ENCODE results near the gene CDK16. TPM values are rescaled to one million over a fixed set of nuclear protein-coding genes. Genes with fewer than 3 reads are reported as not detected.
"Not testable (repeated sequence)": the region's sequence is repeated elsewhere in the genome, so short reads cannot be mapped to it uniquely, and the experiment has no call there.

Gene CDK16
- total RNA-seq, 1 donor from 2014 or later = 174 TPM

DNA sequence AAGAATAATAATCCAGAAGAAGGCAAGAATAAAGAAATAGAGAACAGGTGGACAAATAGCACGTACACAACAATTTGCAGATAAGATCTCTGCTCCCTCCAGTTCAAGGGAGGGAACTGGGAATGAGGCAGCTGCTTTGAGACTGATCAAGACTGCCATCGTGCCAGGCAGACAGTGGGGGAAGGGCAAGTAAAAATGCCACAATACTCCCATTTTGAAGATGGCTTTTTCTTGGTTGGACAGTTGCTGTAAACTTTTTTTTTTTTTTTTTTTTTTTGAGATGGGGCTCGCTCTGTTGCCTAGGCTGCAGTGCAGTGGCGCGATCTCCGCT is 31.5 kb downstream of the CDK16 start:
- no peak for DNase-seq (ENCODE audit: low read depth)

DNA sequence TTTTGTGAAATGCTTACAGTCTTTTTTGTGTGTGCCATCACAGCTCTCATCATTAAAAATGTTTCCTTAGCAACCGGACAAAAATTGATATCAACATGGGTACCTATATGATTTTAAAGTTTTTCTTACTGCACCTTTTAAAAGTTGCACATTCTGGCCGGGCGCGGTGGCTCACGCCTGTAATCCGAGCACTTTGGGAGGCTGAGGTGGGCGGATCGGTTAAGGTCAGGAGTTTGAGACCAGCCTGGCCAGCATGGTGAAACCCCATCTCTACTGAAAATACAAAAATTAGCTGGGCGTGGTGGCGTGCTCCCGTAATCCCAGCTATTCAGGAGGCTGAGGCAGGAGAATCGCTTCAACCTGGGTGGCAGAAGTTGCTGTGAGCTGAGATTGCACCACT is 39.1 kb downstream of the CDK16 start:
- not testable (repeated sequence) for DNase-seq (ENCODE audit: low read depth)

- DNase-seq (ENCODE audit: low read depth) = peak; percentile 73
These were observed 46.1 kb downstream of the CDK16 start for GRCh38 chrX:47264483-47265173.

GRCh38 chrX:47266643-47267042 is 48.2 kb downstream of the CDK16 start:
- no peak for DNase-seq (ENCODE audit: low read depth)

- no peak for DNase-seq (ENCODE audit: low read depth)
These were observed 53.5 kb downstream of the CDK16 start for GRCh38 chrX:47272013-47272408.

- DNase-seq (ENCODE audit: low read depth) = no peak
These were observed 54.7 kb downstream of the CDK16 start for GRCh38 chrX:47273011-47273730.

- no peak for DNase-seq (ENCODE audit: low read depth)
These were observed 60.2 kb downstream of the CDK16 start for GRCh38 chrX:47278691-47279090.

Other genes starting within 250 kb of the CDK16 start
- 1.6 and 1.7 TPM in 2 replicates for gene RGN, start 140.2 kb upstream of the CDK16 start, total RNA-seq
- gene NDUFB11, start 74.0 kb upstream of the CDK16 start, total RNA-seq = 35.3 and 44.1 TPM in 2 replicates
- 44.5 and 50.2 TPM in 2 replicates for gene RBM10, start 73.5 kb upstream of the CDK16 start, total RNA-seq
- gene UBA1, start 24.9 kb upstream of the CDK16 start, total RNA-seq = 150 and 280 TPM in 2 replicates
- 35.9 and 61.0 TPM in 2 replicates for gene USP11, start 14.3 kb downstream of the CDK16 start, total RNA-seq
- gene ZNF157, start 151.9 kb downstream of the CDK16 start, total RNA-seq = 0.17 and 0.65 TPM in 2 replicates